Activated CD4-positive, alpha-beta memory T cell treated with anti-CD3 and anti-CD28 coated beads for 36 hours (primary cell): Measurements from ENCODE around the gene RTL5. TPM values are rescaled to one million over a fixed set of nuclear protein-coding genes. Genes with fewer than 3 reads are reported as not detected.

Source experiments
- CTCF ChIA-PET: fragments of 350-600 bp; sonication (Branson Sonifier 250); formaldehyde crosslinking; loops from one replicate; lab custom pipeline; 2021; ENCODE audit warnings: antibody characterized with exemption, inconsistent platforms; lab: Charles Lee
- POLR2A ChIA-PET: fragments of 350-600 bp; sonication (Branson Sonifier 250); formaldehyde crosslinking; loops from one replicate; lab custom pipeline; 2021; ENCODE audit warnings: antibody characterized with exemption; lab: Charles Lee
- DNase-seq: peaks from one replicate; pipeline ENCODE4 v3.0.0-alpha.2; 2020
- H3K27ac Mint-ChIP-seq: one replicate; pipeline ENCODE4 v1.8.0; 2021; ENCODE audit warnings: mixed read lengths
- H3K27me3 Mint-ChIP-seq: one replicate; pipeline ENCODE4 v1.8.0; 2021; ENCODE audit warnings: mixed read lengths
- H3K36me3 Mint-ChIP-seq: one replicate; pipeline ENCODE4 v1.8.0; 2021; ENCODE audit warnings: mixed read lengths
- H3K4me1 Mint-ChIP-seq: one replicate; pipeline ENCODE4 v1.8.0; 2021; ENCODE audit warnings: low read depth, mixed read lengths
- H3K4me3 Mint-ChIP-seq: one replicate; pipeline ENCODE4 v1.8.0; 2021; ENCODE audit warnings: mild to moderate bottlenecking, mixed read lengths
- H3K9me3 Mint-ChIP-seq: one replicate; pipeline ENCODE4 v1.8.0; 2021; ENCODE audit warnings: mixed read lengths
- intact Hi-C: fragments of 100-400 bp; cut with micrococcal nuclease; formaldehyde crosslinking; loops from one replicate; pipeline ENCODE4 v1.15.1; 2023
- total RNA-seq, 2 experiments: library from RNA; stranded (reverse); gene quantifications; one replicate each; pipeline ENCODE4 v1.2.3, GENCODE V29; 2021

The RTL5 gene
- total RNA-seq, 2 experiments from 2014 or later = 0.76 to 0.92 TPM

DNA sequence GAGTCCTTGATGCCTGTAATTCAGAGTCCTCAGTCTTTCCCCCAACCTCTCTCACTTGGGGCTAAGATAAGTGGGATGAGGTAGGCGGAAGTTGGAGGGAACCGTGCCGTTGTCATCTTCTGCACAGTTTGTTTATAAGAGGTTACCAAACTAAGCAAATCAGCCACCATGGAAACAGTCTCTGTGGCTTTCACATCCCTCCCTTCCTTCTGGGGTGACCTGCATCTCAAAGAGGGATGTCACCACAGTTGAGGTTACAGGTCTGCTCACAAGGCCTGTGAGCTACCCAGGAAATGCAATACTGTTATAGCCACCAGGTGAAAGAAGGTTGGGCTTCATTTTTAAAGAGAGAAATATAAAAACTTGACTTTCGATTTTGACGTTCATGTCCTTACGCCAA lies 26.3 kb downstream of the RTL5 start:
- peak overlapping the region; percentile 54 for H3K27ac Mint-ChIP-seq
- no peaks in the 10 kb centered on the region for H3K36me3 Mint-ChIP-seq
- H3K4me1 Mint-ChIP-seq = peaks cover 63% of the 10 kb centered on the region
- no peaks in the 10 kb centered on the region for H3K27me3 Mint-ChIP-seq
- H3K4me3 Mint-ChIP-seq = no peak overlapping the region
- no peaks in the 10 kb centered on the region for H3K9me3 Mint-ChIP-seq
- ChIA-PET POLR2A (no interaction called here), CTCF (interaction anchor here (0.8 to 1.5 kb wide), 2 partner anchors 16 to 83 kb away, joined by 4 to 6 read pairs; no protein-coding TSS in a partner anchor)
- peak; percentile 73 for DNase-seq
- intact Hi-C loops = loop anchor here (1.0 kb wide), 1 partner anchor 16 kb away; no protein-coding TSS in a partner anchor

GRCh38 chrX:72102760-72103159 lies 29.0 kb downstream of the RTL5 start:
- H3K9me3 Mint-ChIP-seq = no peaks in the 10 kb centered on the region
- peaks cover 69% of the 10 kb centered on the region for H3K4me1 Mint-ChIP-seq
- intact Hi-C loops = loop anchor here (5.0 kb wide), 1 partner anchor 80 kb away; no protein-coding TSS in a partner anchor
- no peak overlapping the region for H3K4me3 Mint-ChIP-seq
- H3K27me3 Mint-ChIP-seq = no peaks in the 10 kb centered on the region
- ChIA-PET CTCF (interaction anchor here (1.2 to 4.2 kb wide), 3 partner anchors 19 to 83 kb away, joined by 4 to 19 read pairs (median 4); no protein-coding TSS in a partner anchor), POLR2A (interaction anchor here (0.8 to 1.1 kb wide), 2 partner anchors 19 to 25 kb away, joined by 3 read pairs; no protein-coding TSS in a partner anchor)
- no peaks in the 10 kb centered on the region for H3K36me3 Mint-ChIP-seq
- DNase-seq = no peak
- H3K27ac Mint-ChIP-seq = peak overlapping the region; percentile 13

DNA sequence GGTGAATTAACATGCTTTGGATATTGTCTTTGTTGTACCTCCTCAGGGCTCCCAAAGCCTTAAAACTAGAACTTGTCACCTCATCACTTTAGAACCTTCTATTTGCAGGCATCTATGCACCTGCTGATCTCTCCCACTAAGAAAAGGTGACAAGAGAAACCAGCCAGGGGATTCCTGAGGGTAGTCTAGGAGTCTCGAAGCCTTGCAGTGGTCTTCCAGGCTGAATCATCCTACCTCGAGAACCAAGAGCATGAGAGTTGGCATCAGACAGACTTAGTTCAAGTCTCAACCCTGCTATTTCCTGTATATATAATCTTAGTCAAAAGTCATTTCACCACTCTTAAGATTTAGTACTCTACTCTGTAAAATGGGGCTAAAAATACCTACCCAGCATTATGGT lies 29.6 kb downstream of the RTL5 start:
- peak overlapping the region; percentile 23 for H3K4me3 Mint-ChIP-seq

DNA sequence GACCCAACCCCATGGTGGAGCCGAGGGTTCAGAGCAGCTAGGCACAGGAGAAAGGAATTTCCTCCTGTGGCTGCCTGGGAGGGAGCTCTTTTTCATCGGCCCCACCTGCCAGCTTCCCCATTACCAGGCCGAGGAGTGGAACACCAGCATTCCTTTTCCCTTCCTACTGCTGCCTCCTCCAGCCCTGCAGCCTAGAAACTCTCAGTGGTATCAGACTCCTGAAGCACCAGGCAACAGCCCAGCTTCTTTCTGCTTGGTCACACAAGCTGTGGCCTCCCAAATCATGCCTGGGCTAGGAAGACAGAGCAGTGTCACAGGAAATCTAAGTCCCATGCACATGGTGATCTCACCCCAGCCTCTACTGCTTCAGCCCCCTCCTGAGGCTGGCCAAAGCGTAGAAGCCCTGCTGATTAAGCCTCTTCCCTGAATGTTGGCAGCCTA lies 30.1 kb downstream of the RTL5 start:
- H3K27ac Mint-ChIP-seq = peak overlapping the region; percentile 18
- DNase-seq = peak; percentile 20
- CTCF ChIA-PET = interaction anchor here (2.0 to 4.2 kb wide), 3 partner anchors 20 to 82 kb away, joined by 4 to 30 read pairs (median 19); no protein-coding TSS in a partner anchor

More for the DNA sequence above, 29.6 kb downstream of the RTL5 start:
- Mint-ChIP-seq H3K36me3 (no peaks in the 10 kb centered on the region), H3K27me3 (no peaks in the 10 kb centered on the region), H3K4me1 (peaks cover 63% of the 10 kb centered on the region), H3K27ac (peak overlapping the region; percentile 72), H3K9me3 (no peaks in the 10 kb centered on the region)
- intact Hi-C loops = loop anchor here (5.0 kb wide), 1 partner anchor 80 kb away; no protein-coding TSS in a partner anchor
- POLR2A ChIA-PET = interaction anchor here (1.2 kb wide), 1 partner anchor 12 kb away, joined by 3 read pairs; no protein-coding TSS in a partner anchor
- DNase-seq = no peak
- CTCF ChIA-PET = interaction anchor here (2.0 to 4.2 kb wide), 3 partner anchors 19 to 82 kb away, joined by 4 to 30 read pairs (median 19); no protein-coding TSS in a partner anchor

GRCh38 chrX:72100824-72101351 lies 30.8 kb downstream of the RTL5 start:
- peak; percentile 87 for DNase-seq
- ChIA-PET POLR2A (interaction anchor here (0.9 to 1.2 kb wide), 3 partner anchors 14 to 81 kb away, joined by 3 read pairs; partner anchors contain the start of gene PIN4), CTCF (interaction anchor here (2.0 to 4.2 kb wide), 3 partner anchors 20 to 81 kb away, joined by 4 to 30 read pairs (median 19); no protein-coding TSS in a partner anchor)
- no peaks in the 10 kb centered on the region for H3K36me3 Mint-ChIP-seq
- H3K27ac Mint-ChIP-seq = peak overlapping the region; percentile 74
- H3K9me3 Mint-ChIP-seq = no peaks in the 10 kb centered on the region
- H3K4me1 Mint-ChIP-seq = peaks cover 58% of the 10 kb centered on the region
- intact Hi-C loops = loop anchor here (1.0 to 5.0 kb wide), 2 partner anchors 20 to 79 kb away; no protein-coding TSS in a partner anchor
- peak overlapping the region; percentile 60 for H3K4me3 Mint-ChIP-seq
- H3K27me3 Mint-ChIP-seq = no peaks in the 10 kb centered on the region

More for the DNA sequence above, 30.1 kb downstream of the RTL5 start:
- no peaks in the 10 kb centered on the region for H3K27me3 Mint-ChIP-seq
- H3K4me1 Mint-ChIP-seq = peaks cover 62% of the 10 kb centered on the region
- intact Hi-C loops = loop anchor here (5.0 kb wide), 1 partner anchor 79 kb away; no protein-coding TSS in a partner anchor
- peak overlapping the region; percentile 60 for H3K4me3 Mint-ChIP-seq
- no peaks in the 10 kb centered on the region for H3K9me3 Mint-ChIP-seq
- no peaks in the 10 kb centered on the region for H3K36me3 Mint-ChIP-seq
- POLR2A ChIA-PET = interaction anchor here (0.9 to 1.2 kb wide), 3 partner anchors 13 to 80 kb away, joined by 3 read pairs; partner anchors contain the start of gene PIN4

GRCh38 chrX:72100051-72100755 lies 31.5 kb downstream of the RTL5 start:
- CTCF ChIA-PET = interaction anchor here (3.9 to 4.2 kb wide), 2 partner anchors 26 to 80 kb away, joined by 19 to 30 read pairs; no protein-coding TSS in a partner anchor
- H3K27me3 Mint-ChIP-seq = no peaks in the 10 kb centered on the region

DNA sequence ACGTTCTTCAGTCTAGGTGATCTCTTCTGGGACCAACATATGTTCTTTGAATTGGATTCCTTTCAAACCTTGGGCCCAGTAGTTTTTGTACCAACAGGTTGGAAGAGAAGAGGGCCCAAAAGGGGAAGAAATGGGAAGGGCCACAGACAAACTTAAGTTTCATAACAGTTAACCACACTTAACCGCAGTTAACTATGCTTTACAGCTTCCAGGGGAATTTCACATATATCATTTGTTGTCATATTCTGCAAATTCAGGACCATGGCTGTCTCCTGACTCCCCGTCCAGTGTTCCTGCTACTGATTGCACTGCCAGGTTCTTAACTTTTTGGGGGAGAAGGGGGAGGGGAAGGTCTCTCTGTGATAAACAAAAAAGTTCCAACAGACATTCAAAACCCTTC lies 34.6 kb downstream of the RTL5 start:
- intact Hi-C loops = no loop called here
- POLR2A ChIA-PET = no interaction called here
- CTCF ChIA-PET = no interaction called here
- Mint-ChIP-seq H3K36me3 (no peaks in the 10 kb centered on the region), H3K27ac (no peak overlapping the region), H3K27me3 (no peaks in the 10 kb centered on the region), H3K4me1 (peaks cover 39% of the 10 kb centered on the region), H3K4me3 (no peak overlapping the region), H3K9me3 (no peaks in the 10 kb centered on the region)
- DNase-seq = no peak

More at GRCh38 chrX:72100051-72100755, 31.5 kb downstream of the RTL5 start:
- H3K36me3 Mint-ChIP-seq = no peaks in the 10 kb centered on the region
- DNase-seq = peak; percentile 26
- intact Hi-C loops = loop anchor here (1.0 to 5.0 kb wide), 2 partner anchors 21 to 78 kb away; no protein-coding TSS in a partner anchor
- no peaks in the 10 kb centered on the region for H3K9me3 Mint-ChIP-seq
- H3K27ac Mint-ChIP-seq = peak overlapping the region; percentile 74
- H3K4me3 Mint-ChIP-seq = peak overlapping the region; percentile 60
- POLR2A ChIA-PET = interaction anchor here (1.2 kb wide), 1 partner anchor 44 kb away, joined by 3 read pairs; no protein-coding TSS in a partner anchor
- peaks cover 57% of the 10 kb centered on the region for H3K4me1 Mint-ChIP-seq

GRCh38 chrX:72095370-72095769 lies 36.3 kb downstream of the RTL5 start:
- Mint-ChIP-seq H3K4me3 (no peak overlapping the region), H3K27ac (no peak overlapping the region), H3K4me1 (peaks cover 22% of the 10 kb centered on the region), H3K36me3 (no peaks in the 10 kb centered on the region), H3K27me3 (no peaks in the 10 kb centered on the region), H3K9me3 (no peaks in the 10 kb centered on the region)
- CTCF ChIA-PET = no interaction called here
- POLR2A ChIA-PET = no interaction called here
- intact Hi-C loops = no loop called here
- DNase-seq = no peak

DNA sequence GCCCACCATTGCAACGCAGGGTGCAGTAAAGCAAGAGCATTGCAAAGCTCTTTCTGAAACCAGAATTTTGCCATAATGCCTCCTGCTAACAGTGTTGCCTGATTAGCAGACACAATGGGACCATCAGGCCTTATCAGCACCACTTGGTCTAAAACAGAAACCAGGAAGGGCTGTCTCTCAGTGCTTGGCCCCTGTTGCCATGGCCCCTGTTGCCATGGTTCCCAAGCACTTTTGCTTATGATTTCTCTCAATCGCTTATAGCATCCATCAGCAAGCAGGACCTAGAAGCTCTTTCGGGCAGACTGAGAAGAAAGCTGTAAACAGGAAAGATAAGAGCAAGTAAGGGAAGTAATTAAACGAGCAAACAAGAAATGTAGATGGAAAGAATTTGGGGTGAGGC lies 36.8 kb downstream of the RTL5 start:
- intact Hi-C loops = no loop called here
- peaks cover 17% of the 10 kb centered on the region for H3K4me1 Mint-ChIP-seq
- CTCF ChIA-PET = interaction anchor here (0.6 kb wide), 1 partner anchor 50 kb away, joined by 3 read pairs; no protein-coding TSS in a partner anchor
- peak; percentile 80 for DNase-seq
- POLR2A ChIA-PET = no interaction called here
- no peak overlapping the region for H3K4me3 Mint-ChIP-seq
- peak overlapping the region; percentile 31 for H3K27ac Mint-ChIP-seq
- H3K9me3 Mint-ChIP-seq = no peaks in the 10 kb centered on the region
- H3K36me3 Mint-ChIP-seq = no peaks in the 10 kb centered on the region
- no peaks in the 10 kb centered on the region for H3K27me3 Mint-ChIP-seq

DNA sequence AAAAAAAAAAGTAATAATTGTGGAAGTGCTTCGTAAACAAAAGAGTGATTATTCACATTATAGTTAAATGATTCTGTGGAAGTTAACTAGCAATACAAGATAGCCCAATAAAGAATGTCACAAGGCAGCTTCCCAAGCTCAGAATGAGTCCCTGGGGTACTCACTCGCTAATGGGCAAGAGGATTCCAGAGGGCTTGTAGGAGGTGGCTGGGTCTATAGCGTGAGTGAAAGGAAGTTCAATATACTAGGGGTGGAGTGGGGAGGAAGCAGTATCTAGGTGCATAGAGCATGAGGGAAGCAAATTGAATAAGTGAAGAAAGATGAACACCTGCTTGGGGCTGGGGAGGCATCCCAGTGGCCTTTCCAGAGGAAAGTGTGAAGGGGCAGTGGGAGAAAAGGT lies 42.5 kb downstream of the RTL5 start:
- intact Hi-C loops = no loop called here
- Mint-ChIP-seq H3K27me3 (no peaks in the 10 kb centered on the region), H3K27ac (no peak overlapping the region), H3K9me3 (no peaks in the 10 kb centered on the region), H3K4me1 (no peaks in the 10 kb centered on the region), H3K36me3 (no peaks in the 10 kb centered on the region), H3K4me3 (no peak overlapping the region)
- ChIA-PET CTCF (no interaction called here), POLR2A (no interaction called here)
- no peak for DNase-seq

- Mint-ChIP-seq H3K27me3 (no peaks in the 10 kb centered on the region), H3K4me1 (no peaks in the 10 kb centered on the region)
- CTCF ChIA-PET = no interaction called here
Measured at GRCh38 chrX:72088761-72089160, 43.0 kb downstream of the RTL5 start.

More at GRCh38 chrX:72088761-72089160, 43.0 kb downstream of the RTL5 start:
- intact Hi-C loops = no loop called here
- POLR2A ChIA-PET = no interaction called here
- Mint-ChIP-seq H3K36me3 (no peaks in the 10 kb centered on the region), H3K9me3 (no peaks in the 10 kb centered on the region), H3K27ac (no peak overlapping the region), H3K4me3 (no peak overlapping the region)
- no peak for DNase-seq
